Left ventricle myocardium inferior (tissue), 1 donor: Measurements from ENCODE around the gene SPOPL. TPM values are rescaled to one million over a fixed set of nuclear protein-coding genes. Genes with fewer than 3 reads are reported as not detected.
"Not testable (repeated sequence)": the region's sequence is repeated elsewhere in the genome, so short reads cannot be mapped to it uniquely, and the experiment has no call there.

Experiments
- DNase-seq: peaks from one replicate; pipeline ENCODE4 v3.0.0-alpha.2; 2020
- H3K27ac ChIP-seq: fragments of 200-600 bp; replicated peaks from 2 replicates; pipeline ENCODE4 v1.8.0; 2021
- H3K27me3 ChIP-seq: fragments of 200-600 bp; 2 replicates; pipeline ENCODE4 v1.8.0; 2021; ENCODE audit warnings: low read depth
- H3K36me3 ChIP-seq: fragments of 200-600 bp; 2 replicates; pipeline ENCODE4 v1.8.0; 2021
- H3K4me1 ChIP-seq: fragments of 200-600 bp; 2 replicates; pipeline ENCODE4 v1.8.0; 2021
- H3K4me3 ChIP-seq: fragments of 200-600 bp; 2 replicates; pipeline ENCODE4 v1.8.0; 2021; ENCODE audit warnings: mild to moderate bottlenecking, moderate library complexity
- H3K9me3 ChIP-seq: fragments of 200-600 bp; replicated peaks from 2 replicates; pipeline ENCODE4 v1.8.0; 2021
- CTCF ChIP-seq: fragments of 200-600 bp; IDR thresholded peaks from 2 replicates; pipeline ENCODE4 v1.8.0; 2021; ENCODE audit warnings: antibody characterized with exemption, mild to moderate bottlenecking, borderline replicate concordance
- intact Hi-C: fragments of 100-400 bp; cut with micrococcal nuclease; formaldehyde crosslinking; loops from one replicate; pipeline ENCODE4 v1.11.0; 2022
- total RNA-seq: library from RNA; stranded (reverse); fragmentation: NEBNext Ultra II Directional; extraction: Animal tissue kit (Norgen Biotek cat#: 25700); gene quantifications from one replicate; pipeline ENCODE4 v1.2.1, GENCODE V29; 2021
- donor health status: DM: no; HTN: yes; CAD: no; lungs with severe emphysema.

The SPOPL gene
- total RNA-seq, 1 donor from 2014 or later: 13.5 TPM

- Histone ChIP-seq H3K27me3 (no peaks in the 10 kb centered on the region), H3K4me1 (no peaks in the 10 kb centered on the region), H3K27ac (no peak overlapping the region), H3K36me3 (no peaks in the 10 kb centered on the region), H3K9me3 (no peaks in the 10 kb centered on the region), H3K4me3 (no peak overlapping the region)
- no peak for DNase-seq
- TF ChIP-seq CTCF: no peak
- intact Hi-C loops: no loop called here
Observed at GRCh38 chr2:138475277-138475776, 26.2 kb upstream of the SPOPL start.

- DNase-seq: no peak
- no peaks in the 10 kb centered on the region for H3K4me1 ChIP-seq
- no peaks in the 10 kb centered on the region for H3K27me3 ChIP-seq
- no peaks in the 10 kb centered on the region for H3K36me3 ChIP-seq
- TF ChIP-seq CTCF: no peak
- intact Hi-C loops: no loop called here
- H3K27ac ChIP-seq: no peak overlapping the region
- H3K9me3 ChIP-seq: no peaks in the 10 kb centered on the region
- no peak overlapping the region for H3K4me3 ChIP-seq
Observed at GRCh38 chr2:138476186-138476585, 25.4 kb upstream of the SPOPL start.

GRCh38 chr2:138476940-138477339, 24.6 kb upstream of the SPOPL start:
- intact Hi-C loops: no loop called here
- Histone ChIP-seq H3K36me3 (no peaks in the 10 kb centered on the region), H3K4me3 (no peak overlapping the region), H3K27me3 (no peaks in the 10 kb centered on the region), H3K9me3 (no peaks in the 10 kb centered on the region), H3K4me1 (no peaks in the 10 kb centered on the region), H3K27ac (no peak overlapping the region)
- DNase-seq: no peak
- TF ChIP-seq CTCF: no peak

- intact Hi-C loops: not testable (repeated sequence)
Observed at GRCh38 chr2:138482796-138483195, 18.8 kb upstream of the SPOPL start.

GRCh38 chr2:138485019-138485418, 16.6 kb upstream of the SPOPL start:
- H3K27ac ChIP-seq: no peak overlapping the region
- DNase-seq: no peak
- no peaks in the 10 kb centered on the region for H3K36me3 ChIP-seq
- no peak for TF ChIP-seq CTCF
- no peaks in the 10 kb centered on the region for H3K9me3 ChIP-seq
- no peaks in the 10 kb centered on the region for H3K27me3 ChIP-seq
- H3K4me3 ChIP-seq: no peak overlapping the region
- intact Hi-C loops: no loop called here
- H3K4me1 ChIP-seq: no peaks in the 10 kb centered on the region

More at GRCh38 chr2:138482796-138483195, 18.8 kb upstream of the SPOPL start:
- DNase-seq, H3K9me3 ChIP-seq, H3K27ac ChIP-seq, H3K36me3 ChIP-seq, H3K27me3 ChIP-seq, H3K4me3 ChIP-seq, H3K4me1 ChIP-seq: not testable (repeated sequence)

- Histone ChIP-seq H3K4me1 (no peaks in the 10 kb centered on the region), H3K4me3 (no peak overlapping the region), H3K9me3 (no peaks in the 10 kb centered on the region), H3K27ac (no peak overlapping the region), H3K36me3 (no peaks in the 10 kb centered on the region), H3K27me3 (no peaks in the 10 kb centered on the region)
- DNase-seq: no peak
- intact Hi-C loops: no loop called here
- no peak for TF ChIP-seq CTCF
Observed at GRCh38 chr2:138486363-138487198, 15.0 kb upstream of the SPOPL start.
